DND-41 (cell line): Measurements from ENCODE around the gene ATG101.

Experiments
- EZH2 ChIP-seq: IDR thresholded peaks from 3 replicates; pipeline ENCODE4 v1.6.1; 2012; ENCODE audit warnings: borderline replicate concordance, low read depth, mild to moderate bottlenecking, moderate library complexity, low read length, inconsistent platforms; ENCODE audit not compliant: severe bottlenecking
- TF ChIP-seq, protein P1 (sequence below): IDR thresholded peaks from 2 replicates; pipeline ENCODE4 v1.5.1; 2012; ENCODE audit warnings: borderline replicate concordance, low read length, moderate library complexity, mild to moderate bottlenecking; ENCODE audit not compliant: poor library complexity, severe bottlenecking; ENCODE audit errors: extremely low read depth

GRCh38 chr12:52091869-52092268 lies 22.1 kb downstream of the ATG101 start:
- TF ChIP-seq, protein P1, sequence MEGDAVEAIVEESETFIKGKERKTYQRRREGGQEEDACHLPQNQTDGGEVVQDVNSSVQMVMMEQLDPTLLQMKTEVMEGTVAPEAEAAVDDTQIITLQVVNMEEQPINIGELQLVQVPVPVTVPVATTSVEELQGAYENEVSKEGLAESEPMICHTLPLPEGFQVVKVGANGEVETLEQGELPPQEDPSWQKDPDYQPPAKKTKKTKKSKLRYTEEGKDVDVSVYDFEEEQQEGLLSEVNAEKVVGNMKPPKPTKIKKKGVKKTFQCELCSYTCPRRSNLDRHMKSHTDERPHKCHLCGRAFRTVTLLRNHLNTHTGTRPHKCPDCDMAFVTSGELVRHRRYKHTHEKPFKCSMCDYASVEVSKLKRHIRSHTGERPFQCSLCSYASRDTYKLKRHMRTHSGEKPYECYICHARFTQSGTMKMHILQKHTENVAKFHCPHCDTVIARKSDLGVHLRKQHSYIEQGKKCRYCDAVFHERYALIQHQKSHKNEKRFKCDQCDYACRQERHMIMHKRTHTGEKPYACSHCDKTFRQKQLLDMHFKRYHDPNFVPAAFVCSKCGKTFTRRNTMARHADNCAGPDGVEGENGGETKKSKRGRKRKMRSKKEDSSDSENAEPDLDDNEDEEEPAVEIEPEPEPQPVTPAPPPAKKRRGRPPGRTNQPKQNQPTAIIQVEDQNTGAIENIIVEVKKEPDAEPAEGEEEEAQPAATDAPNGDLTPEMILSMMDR = no peak
- no peak for TF ChIP-seq EZH2
